ENCODE results near the gene LFNG.

Gene LFNG

DNA sequence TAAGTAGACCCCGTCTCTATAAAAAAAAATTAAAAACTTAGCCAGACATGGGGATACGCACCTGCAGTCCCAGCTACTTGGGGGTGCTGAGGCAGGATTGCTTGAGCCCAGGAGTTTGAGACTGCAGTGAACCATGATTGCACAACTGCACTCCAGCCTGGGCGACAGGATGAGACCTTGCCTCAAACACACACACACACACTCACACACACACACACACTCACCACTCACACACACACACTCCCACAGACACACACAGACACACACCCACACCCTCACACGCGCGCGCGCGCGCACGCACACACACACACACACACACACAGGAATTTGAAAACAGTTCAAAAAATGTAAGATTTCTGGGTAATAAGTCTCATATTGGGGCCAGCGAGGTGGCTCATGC, 34.7 kb upstream of the LFNG start:
- DNase-seq, result no peak

DNA sequence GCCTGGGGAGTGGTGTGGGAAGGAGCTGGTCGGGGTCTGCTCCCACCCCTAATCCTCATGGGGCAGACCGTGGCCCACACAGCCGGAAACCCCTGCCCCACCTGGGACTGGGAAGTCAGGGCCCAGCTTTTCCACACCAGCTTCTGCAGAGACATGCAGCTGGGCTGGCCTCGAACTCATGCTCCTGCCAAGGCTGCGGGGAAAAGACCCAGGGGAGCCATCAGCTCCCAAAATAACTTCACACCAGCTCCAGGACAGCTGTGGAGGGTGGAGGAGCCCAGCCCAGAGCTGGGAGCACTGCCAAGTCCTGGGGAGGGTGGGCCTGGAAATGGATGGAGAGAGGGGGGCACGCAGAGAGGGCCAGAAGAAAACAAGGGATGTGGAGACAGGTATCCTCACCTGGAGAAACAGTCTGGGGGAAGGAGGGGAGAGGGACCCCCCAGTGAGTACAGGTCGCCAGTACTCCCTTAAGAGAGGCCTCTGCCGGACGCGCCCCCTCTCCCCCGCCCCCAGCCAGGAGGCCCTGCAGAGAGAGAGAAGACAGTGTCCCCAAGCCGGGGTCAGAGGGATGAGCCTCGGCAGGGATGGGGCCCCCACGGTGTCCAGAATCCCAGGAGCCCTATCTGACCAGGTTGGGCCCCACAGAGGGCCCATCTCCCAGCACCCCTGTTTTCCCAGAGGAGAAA, 31.8 kb upstream of the LFNG start:
- no peak for DNase-seq

DNA sequence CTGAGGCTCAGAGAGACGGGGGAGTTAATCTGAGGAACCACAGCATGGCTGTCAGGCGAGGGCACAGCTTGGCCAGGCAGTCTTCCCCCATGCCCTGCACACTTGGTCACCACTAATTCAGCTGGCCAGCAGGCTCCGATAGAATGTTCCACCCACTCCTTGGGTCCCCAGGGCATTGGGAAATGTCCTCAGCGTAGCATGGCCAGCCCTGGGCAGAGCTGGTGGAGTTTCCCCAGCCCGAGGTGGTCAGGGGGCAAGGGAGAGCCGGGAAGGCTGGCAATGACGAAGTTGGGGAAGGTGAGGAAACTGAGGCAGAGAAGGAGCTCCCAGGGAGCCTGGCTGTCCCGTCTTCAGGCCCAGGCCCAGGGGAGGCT, 31.3 kb upstream of the LFNG start:
- no peak for DNase-seq

DNA sequence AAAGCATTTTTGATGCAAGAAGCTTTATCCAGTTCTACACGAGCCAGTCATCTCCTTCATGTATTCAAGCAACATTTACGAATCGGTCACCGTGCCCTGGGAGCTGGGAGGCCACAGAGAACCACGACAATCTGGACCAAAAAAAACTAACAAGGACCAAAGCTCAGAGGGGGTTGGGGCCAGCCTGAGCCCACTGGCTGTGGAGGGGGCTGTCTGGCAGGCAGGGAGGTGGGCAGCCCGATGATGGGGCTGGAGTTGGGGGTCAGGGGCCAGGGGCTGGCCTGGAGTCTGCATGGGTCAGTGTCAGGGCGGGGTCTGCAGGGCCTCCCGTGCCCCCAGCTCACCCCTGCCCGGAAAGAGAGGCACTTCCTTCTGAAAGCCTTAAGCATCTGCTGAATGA, 30.9 kb upstream of the LFNG start:
- no peak for DNase-seq

DNA sequence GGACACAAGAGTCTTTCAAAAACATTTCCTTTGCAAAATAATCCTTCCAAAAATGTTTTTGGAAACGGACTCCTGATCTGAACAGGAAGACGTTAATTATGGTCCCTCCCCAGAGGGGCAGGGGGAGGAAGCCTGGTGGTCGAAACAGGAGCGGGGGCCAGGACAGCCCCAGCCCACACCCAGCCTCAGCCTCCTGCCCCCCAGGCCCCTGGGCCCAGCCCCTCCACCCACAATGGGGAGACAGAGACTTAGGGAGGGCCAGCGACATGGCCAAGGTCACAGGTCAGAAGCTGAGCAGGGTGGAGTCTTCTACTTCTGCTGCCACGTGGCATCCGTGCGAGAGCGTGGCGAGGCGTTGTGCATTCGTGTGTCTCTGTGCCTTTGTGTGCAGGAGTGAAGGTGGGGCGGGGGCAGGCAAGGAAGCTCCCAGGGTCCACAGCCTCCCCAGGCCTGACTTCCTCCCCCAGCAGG, 29.4 kb upstream of the LFNG start:
- DNase-seq, result no peak

DNA sequence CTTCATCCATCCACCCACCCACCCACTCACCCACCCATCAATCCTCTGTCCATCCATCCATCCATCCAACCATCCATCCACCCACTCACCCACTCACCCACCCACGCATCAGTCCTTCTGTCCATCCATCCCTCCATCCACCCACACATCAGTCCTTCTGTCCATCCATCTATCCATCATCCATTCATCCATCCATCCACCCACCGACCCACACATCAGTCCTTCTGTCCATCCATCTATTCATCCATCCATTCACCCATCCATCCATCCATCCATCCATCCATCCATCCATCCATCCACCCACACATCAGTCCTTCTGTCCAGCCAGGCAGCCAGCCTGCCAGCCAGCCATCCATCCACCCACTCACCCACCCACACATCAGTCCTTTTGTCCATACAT, 27.5 kb upstream of the LFNG start:
- DNase-seq, result no peak

DNA sequence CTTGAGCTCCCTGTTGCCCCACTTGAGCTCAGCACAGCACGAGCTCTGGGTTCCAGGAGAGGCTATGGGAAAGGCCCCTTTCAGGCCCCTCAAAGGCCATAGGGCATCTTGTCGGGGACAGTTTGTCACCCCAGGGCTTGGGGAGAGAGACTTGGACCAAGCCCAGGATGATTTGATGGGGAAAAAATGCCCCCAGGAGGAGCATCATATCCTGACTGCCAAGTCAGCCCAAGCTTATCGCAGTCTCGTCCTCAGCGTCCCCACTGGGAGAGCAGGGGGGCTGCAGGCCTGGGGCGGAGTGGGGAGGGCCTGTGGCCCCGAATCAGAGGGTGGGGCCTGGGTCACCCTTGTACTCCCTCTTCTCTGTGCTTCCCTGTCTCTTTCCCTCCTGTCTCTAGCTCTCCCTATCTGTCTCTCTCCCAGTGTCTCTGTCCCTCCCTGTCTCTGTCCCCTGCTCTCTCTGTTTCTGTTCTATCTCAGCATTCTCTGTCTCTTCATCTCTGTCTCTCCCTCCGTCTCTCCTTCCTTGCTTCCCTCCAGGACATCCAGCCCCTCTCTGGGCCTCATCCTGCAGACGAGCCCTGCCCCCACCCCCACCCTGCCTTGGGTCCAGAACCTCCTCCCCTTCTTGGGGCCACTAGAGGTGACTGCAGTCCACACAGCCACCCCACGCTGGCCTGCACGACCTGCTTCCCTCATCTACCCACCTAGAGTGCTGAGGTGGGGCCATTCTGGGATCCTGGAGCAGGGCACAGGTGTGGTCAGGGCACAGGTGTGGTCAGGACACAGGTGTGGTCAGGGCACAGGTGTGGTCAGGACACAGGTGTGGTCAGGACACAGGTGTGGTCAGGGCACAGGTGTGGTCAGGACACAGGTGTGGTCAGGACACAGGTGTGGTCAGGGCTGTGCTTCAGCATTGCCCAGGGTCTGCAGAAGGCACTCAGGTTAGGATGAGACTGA, 26.1 kb upstream of the LFNG start:
- no peak for DNase-seq

DNA sequence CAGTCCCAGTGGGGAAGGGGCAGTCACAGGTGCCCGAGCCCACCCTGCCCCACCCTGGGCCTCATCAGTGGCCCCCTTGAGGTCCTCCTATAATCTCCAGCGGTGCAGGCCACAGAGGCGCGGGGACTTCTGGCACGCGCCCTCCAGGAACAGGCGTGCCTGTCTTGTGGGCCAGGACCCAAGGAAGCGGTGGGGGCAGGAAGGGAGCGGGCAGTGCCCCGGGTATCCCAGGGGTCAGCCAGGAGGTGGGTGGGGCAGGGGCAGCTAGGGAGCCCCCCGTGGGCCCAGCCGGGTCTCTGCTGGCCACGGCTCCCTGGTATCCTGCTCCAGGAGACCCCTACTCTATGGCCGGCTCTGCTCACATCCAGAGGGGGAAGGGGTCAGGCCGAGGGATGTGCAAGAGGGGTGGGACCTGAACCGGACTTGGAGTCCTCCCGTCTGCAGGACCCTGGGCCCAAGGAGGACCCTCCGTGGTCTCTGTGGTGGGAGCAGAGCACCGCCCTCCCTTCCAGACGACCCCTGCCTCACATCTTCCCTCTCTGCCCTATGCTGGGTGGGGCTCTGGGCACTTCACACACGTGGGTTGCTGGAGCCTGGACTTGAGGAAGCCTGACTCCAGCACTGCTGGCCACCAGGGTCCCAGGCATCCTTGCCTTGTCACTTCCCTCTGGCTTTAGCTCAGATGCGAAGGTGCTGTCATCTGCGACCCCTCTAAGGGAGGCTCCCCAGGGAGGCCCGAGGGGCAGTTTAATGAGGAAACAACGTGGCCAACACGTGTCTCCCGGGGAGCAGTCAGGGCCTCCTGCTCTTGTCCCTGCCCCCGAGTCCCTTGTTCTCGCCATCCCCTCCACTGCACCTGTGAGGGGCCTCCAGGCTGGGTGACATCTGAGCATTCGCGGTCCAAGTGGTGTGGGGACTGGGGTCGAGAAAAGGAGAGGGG, 25.1 kb upstream of the LFNG start:
- no peak for DNase-seq

DNA sequence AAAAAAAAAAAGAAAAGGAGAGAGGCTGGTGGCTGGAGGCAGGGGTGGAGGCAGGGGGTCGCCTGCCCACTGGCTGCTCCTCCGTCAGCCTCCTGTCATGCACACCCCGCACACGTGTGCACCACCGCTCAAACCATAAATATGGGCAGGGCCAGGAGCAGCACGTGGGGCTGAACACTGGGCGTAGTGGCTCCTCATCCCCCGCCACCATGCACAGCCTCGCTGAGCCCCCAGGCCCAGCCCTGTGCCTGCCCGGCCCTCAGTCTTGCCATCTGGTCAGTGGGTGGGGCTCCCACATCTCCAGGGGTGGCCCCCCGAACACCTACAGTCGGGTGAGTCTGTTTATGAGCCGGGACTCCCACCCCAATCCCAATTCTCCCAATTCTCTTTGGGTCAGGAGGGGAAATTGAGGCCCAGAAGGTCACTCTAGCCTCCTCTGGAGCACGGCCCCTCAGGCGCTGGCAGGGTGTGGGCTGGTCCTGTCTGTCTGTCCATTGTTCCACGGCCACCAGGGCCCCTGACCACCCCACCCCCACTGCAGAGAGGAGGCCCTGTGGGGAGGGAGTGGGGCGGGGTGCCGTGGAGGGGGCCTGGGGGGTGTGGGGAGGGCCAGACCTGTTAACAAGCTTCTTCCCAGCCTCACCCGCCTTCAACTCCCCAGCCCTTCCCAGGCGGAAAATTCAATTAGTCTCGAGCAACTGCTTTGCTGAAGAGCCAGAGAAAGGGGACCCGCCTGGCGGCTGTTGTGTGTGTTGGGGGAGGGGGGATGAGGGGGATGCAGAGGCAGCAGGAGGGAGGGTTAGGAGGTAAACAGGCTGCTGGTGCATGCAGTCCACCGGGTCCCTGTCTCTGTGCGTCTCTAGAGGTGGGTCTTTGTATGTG, 23.9 kb upstream of the LFNG start:
- DNase-seq, result no peak

DNA sequence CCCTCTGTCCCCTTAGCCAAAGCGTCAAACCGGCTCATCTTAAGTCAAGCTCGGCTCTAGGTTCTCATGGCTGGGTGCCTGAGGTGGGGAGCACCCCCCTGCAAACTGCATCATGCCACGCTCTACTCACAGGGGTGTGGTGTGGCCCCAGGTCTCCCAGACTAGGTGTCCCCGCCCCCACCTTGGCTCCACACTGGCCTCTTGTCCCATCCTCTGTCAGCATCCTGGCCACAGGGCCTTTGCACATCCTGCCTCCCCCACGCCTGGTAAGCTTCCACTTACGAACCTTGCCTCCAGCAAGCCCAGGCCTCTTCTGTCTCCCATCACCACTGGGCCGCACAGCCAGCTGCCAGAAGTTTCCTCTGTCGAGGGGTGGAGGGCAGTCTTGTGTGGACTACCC, 23.2 kb upstream of the LFNG start:
- no peak for DNase-seq

DNA sequence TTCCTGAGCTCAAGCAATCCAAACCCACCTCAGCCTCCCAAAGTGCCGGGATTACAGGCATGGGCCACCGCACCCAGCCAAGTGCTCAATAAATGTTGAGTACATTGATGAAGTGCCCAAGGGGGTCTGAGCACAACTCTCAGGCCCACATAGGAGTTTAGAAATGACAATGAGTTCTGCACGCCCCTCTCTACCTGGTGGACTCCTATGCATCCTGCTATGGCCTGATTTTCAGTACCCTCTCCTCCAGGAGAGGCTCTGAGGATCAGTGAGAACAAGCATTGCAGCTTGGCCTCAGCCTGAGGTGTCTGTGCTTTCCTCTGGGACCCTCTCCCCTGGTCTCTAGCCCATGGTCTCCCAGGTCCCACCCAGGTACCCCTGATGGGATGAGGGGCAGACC, 22.5 kb upstream of the LFNG start:
- DNase-seq, result no peak

DNA sequence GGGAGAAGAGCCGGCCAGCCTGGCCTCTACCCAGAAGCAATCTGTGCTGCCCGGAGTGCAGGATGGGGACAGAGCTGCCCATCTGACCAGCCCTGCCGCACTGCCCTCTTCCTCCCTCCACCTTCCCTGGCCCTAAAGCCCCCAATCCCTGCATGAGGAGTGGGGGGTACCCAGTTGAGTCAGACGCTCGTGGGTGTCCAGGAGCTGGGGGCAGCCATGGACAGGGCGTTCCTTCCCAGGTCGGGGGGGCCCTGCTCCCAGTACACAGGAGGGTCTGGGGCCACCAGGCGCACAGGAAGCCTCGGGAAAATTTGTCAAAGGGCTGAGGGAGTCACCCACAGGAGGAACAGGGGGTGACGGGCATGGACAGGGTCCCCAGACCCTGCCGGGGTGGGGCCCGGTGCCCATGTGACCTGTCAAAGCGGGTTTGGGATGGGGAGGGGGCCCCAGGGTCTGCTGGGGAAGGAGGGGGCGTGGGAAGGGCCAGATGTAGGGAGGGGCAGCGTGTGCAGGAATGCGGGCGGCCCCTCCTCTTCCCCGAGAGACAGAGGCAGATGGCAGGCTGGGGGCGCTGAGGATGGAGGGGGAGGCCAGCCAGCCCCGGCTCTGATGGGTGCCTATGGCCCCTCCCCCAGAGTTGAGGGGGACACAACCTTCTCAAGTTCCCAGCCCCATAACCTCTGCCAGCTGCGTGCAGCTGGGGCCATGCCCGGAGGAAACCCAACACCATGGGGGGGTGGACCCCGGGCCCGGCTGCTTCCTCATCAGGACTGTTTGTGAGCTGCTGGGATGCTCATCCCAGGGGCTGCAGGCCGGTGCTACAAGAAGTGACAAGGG, 21.9 kb upstream of the LFNG start:
- DNase-seq, result no peak

DNA sequence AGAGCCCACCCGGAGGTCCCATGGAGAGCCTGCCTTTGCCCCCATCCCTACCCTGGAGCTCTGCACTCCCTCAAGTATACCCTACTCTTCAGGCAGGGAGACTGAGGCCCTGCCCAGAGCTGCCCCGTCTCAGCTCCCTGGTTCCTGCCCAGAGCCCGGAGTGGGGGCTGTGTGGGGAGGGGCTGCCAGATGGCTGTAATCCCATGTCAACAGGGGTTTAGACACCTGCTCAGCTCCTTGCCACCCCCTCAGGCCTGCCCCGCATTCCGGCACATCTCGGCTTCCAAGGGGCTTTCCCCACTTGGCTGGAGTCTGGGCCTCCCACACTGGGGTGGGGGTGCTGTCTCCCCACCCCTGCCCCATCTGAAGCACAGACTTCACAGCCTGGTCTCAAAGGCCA, 20.9 kb upstream of the LFNG start:
- DNase-seq, result no peak

DNA sequence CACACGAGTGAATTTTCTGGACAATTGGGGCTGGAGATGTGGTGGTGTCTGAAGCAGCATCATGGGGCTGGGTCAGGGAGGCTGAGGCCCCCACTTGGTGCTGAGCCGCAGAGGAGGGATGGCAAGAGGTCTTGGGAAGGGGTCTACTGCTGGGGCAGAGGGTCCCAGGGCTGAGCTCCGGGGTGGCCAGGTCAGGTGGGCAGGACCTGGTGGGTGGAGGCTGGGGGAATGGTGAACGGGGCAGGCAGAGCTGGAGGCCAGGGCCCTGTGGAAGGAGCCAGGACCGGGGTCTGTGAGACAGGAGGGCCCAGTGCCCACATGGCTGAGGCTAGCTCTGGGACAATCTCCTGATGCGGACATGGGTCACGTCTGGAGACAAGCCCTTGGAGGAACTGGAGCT, 20.4 kb upstream of the LFNG start:
- no peak for DNase-seq

DNA sequence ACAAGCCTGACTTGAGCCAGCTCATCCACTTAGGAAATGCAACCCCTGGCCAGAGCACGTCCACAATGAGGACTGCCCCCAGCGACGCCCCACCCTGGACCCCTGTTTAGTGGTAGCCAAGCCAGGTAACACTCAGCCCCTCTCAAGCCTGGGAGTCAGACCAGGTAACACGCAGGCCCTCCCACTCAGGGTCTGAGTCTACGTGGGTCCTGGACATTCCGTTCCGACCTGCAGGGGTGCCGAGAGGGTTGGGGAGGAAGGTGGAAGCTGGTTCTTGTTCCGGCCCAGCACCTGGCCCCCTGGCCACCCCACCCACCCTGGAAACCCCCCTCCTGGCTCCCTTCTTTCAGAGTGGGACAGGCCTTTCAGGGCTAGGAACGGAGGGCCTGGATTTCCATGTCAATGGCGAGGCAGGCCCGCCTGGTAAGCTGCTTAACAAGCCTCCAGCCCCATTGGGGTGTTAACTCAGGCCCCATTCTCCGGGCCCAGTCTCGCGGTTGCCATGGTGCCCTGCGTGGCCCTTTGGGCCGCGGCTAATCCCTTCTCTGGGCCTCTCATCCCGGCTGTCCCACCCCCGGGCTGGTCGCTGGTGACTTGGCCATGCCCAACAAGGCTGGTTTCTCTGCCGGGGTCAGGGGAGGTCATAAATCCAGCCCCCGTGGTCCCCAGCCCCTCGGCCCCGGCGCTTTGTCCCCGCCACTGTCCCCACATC, 19.7 kb upstream of the LFNG start:
- DNase-seq, result no peak

DNA sequence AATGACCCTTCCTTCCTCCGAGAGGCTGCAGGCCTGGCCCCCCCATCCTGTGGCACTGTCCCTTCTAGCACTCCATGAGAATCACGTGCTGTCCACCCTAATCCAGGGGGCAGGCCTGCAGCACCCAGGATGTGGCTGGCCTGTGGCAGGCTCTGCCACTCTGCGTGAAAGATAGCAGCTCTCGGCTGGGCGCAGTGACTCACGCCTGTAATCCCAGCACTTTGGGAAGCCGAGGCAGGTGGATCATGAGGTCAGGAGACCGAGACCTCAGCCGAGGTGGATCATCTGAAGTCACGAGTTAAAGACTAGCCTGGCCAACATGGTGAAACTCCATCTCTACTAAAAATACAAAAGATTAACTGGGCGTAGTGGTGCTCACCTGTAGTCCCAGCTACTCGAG, 18.9 kb upstream of the LFNG start:
- DNase-seq, result no peak

DNA sequence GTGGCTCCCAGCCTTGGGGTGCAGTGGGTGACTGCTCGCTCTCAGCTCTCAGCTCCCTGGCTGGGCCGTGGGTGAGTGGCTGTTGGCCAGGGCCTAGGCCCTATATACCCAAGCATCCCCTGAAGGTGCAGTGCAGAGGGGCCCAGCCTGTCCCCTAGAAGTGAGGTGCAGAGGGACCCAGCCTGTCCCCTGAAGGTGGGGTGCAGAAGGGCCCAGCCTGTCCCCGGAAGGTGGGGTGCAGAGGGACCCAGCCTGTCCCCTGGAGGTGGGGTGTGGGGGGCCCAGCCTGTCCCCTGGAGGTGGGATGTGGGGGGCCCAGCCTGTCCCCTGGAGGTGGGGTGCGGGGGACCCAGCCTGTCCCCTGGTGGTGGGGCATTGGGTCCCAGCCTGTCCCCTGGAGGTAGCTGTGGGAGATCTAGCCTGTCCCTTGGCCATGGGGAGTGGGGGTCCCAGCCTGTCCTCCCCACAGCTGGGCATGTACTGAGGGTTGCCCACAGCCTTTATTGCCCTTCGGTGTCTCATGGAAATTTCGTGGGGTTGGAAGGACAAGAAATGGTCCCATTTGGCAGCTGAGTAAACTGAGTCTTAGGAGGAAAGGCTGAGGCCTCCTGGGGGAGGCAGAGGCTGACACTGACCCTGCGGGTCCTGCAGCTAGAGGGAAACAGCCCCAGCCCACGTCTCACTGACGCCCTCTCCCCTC, 17.5 kb upstream of the LFNG start:
- no peak for DNase-seq

DNA sequence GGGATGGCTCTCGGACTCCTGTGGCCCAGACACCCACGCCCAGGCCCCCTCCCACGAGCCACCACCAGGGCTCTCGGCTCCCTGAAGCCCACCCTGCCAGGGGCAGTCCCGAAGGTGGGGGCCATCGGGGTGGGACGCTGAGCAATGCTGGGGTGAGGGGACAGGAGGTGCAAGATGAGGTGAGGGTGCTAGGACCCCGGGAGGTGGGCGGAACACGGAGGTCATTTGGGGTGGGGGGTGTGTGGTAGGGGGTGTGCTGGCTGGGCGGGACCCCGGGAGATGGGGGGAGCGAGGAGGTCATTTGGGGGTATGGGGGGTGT, 17.0 kb upstream of the LFNG start:
- no peak for DNase-seq

DNA sequence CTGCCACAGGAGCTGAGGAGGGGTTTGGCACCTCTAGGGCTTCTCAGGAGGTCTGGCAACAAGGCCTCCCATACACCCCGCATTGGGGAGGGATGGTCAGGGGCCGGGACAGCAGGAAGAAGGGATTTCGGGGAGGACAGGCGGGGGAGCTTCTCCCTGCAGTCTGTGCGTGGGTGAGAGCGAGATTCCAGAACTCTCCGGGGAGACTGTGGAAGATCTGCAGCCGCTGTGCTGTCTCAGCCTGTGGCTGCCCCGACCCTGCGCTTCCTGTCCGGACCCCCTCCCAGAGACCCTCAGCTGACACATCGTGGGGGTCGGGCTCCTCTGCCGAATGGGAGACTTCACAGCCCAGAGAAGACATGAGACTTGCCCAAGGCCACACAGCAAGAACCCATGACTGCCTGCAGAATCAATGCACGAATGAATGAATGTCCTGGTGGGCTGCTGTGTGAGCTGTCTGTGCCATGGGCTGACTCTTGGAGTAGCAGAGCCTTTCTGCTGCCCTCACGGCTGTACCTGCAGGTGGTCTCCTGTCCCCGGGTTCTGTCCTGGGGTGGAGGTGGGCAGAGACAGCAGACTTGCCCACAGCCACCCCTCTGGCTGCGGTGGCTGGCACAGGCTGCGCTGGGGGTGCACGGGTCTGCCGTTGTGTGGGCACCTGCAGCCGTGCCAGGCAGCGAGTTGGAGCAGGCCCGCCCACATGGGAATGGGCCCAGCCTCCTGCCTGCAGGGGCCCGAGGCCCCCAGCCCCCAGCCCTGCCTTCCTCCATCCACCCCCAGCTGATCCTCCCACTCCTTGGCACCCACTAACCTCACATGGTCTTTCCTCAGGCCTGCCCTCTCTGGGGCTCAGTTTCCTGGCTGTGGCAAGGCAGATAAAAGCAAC, 16.3 kb upstream of the LFNG start:
- no peak for DNase-seq

All from NCI-H1092 treated with DMSO at 0.1 percent for 48 hours (cell line).